ENCODE results near the gene LRFN3. TPM values are rescaled to one million over a fixed set of nuclear protein-coding genes. Genes with fewer than 3 reads are reported as not detected.

The LRFN3 gene
- total and polyA plus RNA-seq, 10 of the 15 experiments (the other 5 are each of a cell fraction or from before 2014, with no cell fraction given) = 0.02 to 7.3 (median 2.0) TPM; not detected in 1

GRCh38 chr19:35931161-35931873 lies 4.9 kb upstream of the LRFN3 start (continued):
- 0 out of 2 replicates have a peak, but pooled peaks have one; percentile 11 for TF ChIP-seq CEBPZ (IDR thresholded peaks at IDR 0.05; ENCODE audit: low read depth, low read length)
- TF ChIP-seq BCLAF1 (IDR thresholded peaks at IDR 0.05) = no peak
- peak; percentile 72 for TF ChIP-seq BRCA1 (IDR thresholded peaks at IDR 0.05; ENCODE audit: low read depth, low read length)
- peak; percentile 41 for TF ChIP-seq SMARCA5 (IDR thresholded peaks at IDR 0.05)
- peak; percentile 96 to 99 (median 96); a peak in 5 of 6 replicates for TF ChIP-seq CTCF (IDR thresholded peaks at IDR 0.05 in 2 of 3, conservative IDR thresholded peaks at IDR 0.05 in 1 of 3; ENCODE audit: control insufficient read depth in 2 of 3, extremely low read depth in 1 of 3, insufficient read depth in 1 of 3, low read depth in 3 of 3, low read length in 3 of 3)
- peak; percentile 95; the same call in 1 of the 2 replicates for TF ChIP-seq RCOR1 (conservative IDR thresholded peaks at IDR 0.05; ENCODE audit: low read depth, low read length)
- no peak for TF ChIP-seq E2F8 (IDR thresholded peaks at IDR 0.05; ENCODE audit: low read depth, partially characterized antibody)
- TF ChIP-seq CBFB (IDR thresholded peaks at IDR 0.05; ENCODE audit: low read depth) = peak; percentile 14
- TF ChIP-seq ATF3 (IDR thresholded peaks at IDR 0.05; ENCODE audit: borderline replicate concordance, extremely low read depth, low read depth, low read length) = peak; percentile 27; the same call in 1 of the 2 replicates
- peak; percentile 83 for TF ChIP-seq YY1 (IDR thresholded peaks at IDR 0.05; ENCODE audit: low read depth, low read length)
- TF ChIP-seq RELA (IDR thresholded peaks at IDR 0.05; ENCODE audit: borderline replicate concordance, partially characterized antibody) = peak; percentile 80
- TF ChIP-seq SRF (IDR thresholded peaks at IDR 0.05; ENCODE audit: low read depth in 2 of 2, low read length in 2 of 2) = 0 out of 4 replicates have a peak, but pooled peaks of 1 of the 2 experiments have one; percentile 38
- TF ChIP-seq PAX5 (IDR thresholded peaks at IDR 0.05; ENCODE audit: borderline replicate concordance, low read depth, low read length) = peak; percentile 51
- peak; percentile 100 for TF ChIP-seq SMC3 (IDR thresholded peaks at IDR 0.05; ENCODE audit: borderline replicate concordance, low read length)
- TF ChIP-seq GABPA (IDR thresholded peaks at IDR 0.05; ENCODE audit: low read depth) = no peak
- TF ChIP-seq HCFC1 (IDR thresholded peaks at IDR 0.05; ENCODE audit: low read length) = peak; percentile 96
- TF ChIP-seq PAX8 (IDR thresholded peaks at IDR 0.05) = no peak

Measured in GM12878 (cell line).